ENCODE measurements around the gene HCN2. TPM values are rescaled to one million over a fixed set of nuclear protein-coding genes. Genes with fewer than 3 reads are reported as not detected.

The HCN2 gene
- total and polyA plus RNA-seq, 2 of the 8 experiments (the other 6 are each of a cell fraction or from before 2014, with no cell fraction given): 1.0 to 4.0 TPM

DNA sequence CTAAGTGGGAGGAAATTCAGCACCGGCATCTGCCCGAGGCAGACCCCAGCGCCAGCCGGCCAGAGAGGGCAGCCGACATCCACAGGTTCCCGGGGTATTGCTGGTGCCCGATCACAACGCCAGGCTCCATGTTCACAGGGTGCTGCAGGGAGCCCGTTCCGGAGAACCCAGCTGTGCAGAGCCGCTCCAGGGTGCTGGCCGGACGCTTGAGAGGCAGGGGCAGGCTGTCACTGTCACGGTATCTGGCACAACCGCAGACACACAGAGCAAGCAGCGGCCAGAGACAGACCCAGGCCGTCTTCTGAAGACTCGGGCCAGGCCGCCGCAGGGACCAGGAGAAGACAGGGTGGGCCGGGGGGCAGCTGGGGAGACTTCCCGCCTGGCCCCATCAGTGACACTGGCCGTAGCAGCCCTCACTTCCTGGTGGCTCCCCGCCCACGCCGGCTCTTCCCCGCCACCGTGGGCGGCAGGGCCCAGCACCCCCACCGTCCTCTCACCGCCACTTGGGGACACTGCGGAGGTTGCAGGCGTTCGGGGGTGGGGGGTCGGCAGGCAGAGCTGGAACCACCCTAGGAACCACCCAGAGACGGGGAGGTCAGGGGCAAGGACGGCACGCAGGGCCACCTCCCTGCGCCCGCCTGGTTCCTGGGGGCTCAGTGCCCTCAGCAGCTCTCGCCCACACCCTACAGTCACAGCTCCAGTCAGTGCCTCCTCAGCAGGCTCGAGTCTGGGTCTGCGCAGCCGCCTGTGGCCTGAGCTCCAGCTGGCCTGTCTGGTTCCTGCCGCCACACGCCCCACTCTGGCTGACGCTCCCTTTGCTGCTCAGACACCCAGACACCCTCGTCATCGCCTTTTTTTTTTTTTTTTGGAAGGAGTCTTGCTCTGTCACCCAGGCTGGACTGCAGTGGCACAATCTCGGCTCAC lies 69.5 kb downstream of the HCN2 start:
- DNase-seq (ENCODE audit: low read depth in 1 of 2, low spot score in 2 of 2): no peak
- CTCF ChIA-PET (ENCODE audit: partially characterized antibody): interaction anchor here (0.9 to 1.1 kb wide), 2 partner anchors 11 to 94 kb away, joined by 3 to 4 read pairs; no protein-coding TSS in a partner anchor
- no peak overlapping the region; a peak in 1 of 7 replicates for H3K9ac ChIP-seq (replicated peaks in 1 of 4; ENCODE audit: extremely low read depth in 1 of 4, low read depth in 3 of 4, low read length in 3 of 4)

More for the DNA sequence above, 69.5 kb downstream of the HCN2 start:
- FAIRE-seq: no peak
- Histone ChIP-seq H3K27ac (ENCODE audit: low read depth, low read length) (no peak overlapping the region), H2BK12ac (ENCODE audit: low read depth, low read length) (no peak overlapping the region), H3K79me2 (ENCODE audit: control insufficient read depth in 1 of 2, insufficient read depth in 2 of 2, low read length in 2 of 2) (peaks cover 63 to 85% of the 10 kb centered on the region in 2 experiments), H2AFZ (ENCODE audit: low read length) (no peak overlapping the region), H3K56ac (replicated peaks; ENCODE audit: insufficient read length, low read depth, low read length) (no peak overlapping the region), H3K23me2 (ENCODE audit: low read depth, low read length) (peaks cover 3% of the 10 kb centered on the region; the same call in 1 of the 2 replicates), H2AK5ac (ENCODE audit: low read depth, low read length) (no peak overlapping the region), H3K36me3 (ENCODE audit: control insufficient read depth in 2 of 4, insufficient read depth in 4 of 4, low read length in 3 of 4) (peaks cover 0 to 6% (median 0%) of the 10 kb centered on the region in 4 experiments; a peak in 3 of 8 replicates), H4K91ac (replicated peaks; ENCODE audit: insufficient read length, low read length) (no peak overlapping the region), H4K20me1 (replicated peaks in 1 of 2; ENCODE audit: control insufficient read depth in 1 of 2, insufficient read depth in 2 of 2, low read length in 2 of 2) (peaks cover 45 to 50% of the 10 kb centered on the region in 2 experiments), H3K4me1 (replicated peaks in 1 of 4; ENCODE audit: control insufficient read depth in 3 of 4, insufficient read depth in 4 of 4, low read length in 3 of 4) (peaks cover 0 to 11% (median 5%) of the 10 kb centered on the region in 4 experiments; a peak in 5 of 7 replicates), H4K8ac (ENCODE audit: extremely low read depth, insufficient read depth, low read length) (peak overlapping the region; percentile 43; the same call in 1 of the 2 replicates), H3K4ac (replicated peaks; ENCODE audit: insufficient read length, low read depth, low read length) (no peak overlapping the region), H2BK15ac (ENCODE audit: low read length) (no peak overlapping the region), H3K4me3 (ENCODE audit: extremely low read depth in 1 of 4, insufficient read depth in 2 of 4, low read depth in 3 of 4, low read length in 4 of 4) (no peak overlapping the region), H3K14ac (ENCODE audit: insufficient read length) (no peak overlapping the region), H3K9me3 (ENCODE audit: insufficient read depth in 2 of 2, low read depth in 1 of 2, low read length in 1 of 2) (peaks cover 5 to 6% of the 10 kb centered on the region in 2 experiments; a peak in 2 of 4 replicates), H3K4me2 (ENCODE audit: insufficient read depth in 1 of 2, low read depth in 2 of 2, low read length in 2 of 2) (no peak overlapping the region; a peak in 1 of 4 replicates), H3K27me3 (replicated peaks in 1 of 4; ENCODE audit: control insufficient read depth in 3 of 4, extremely low read depth in 1 of 4, insufficient read depth in 3 of 4, low read length in 3 of 4) (no peaks in the 10 kb centered on the region), H4K5ac (ENCODE audit: insufficient read length, low read depth, low read length) (no peak overlapping the region), H2BK120ac (replicated peaks; ENCODE audit: low read depth, low read length) (no peak overlapping the region), H2BK20ac (ENCODE audit: low read length) (no peak overlapping the region), H3K18ac (ENCODE audit: extremely low read depth, low read length) (no peak overlapping the region), H3K79me1 (ENCODE audit: low read depth, low read length) (peaks cover 12% of the 10 kb centered on the region), H3K23ac (ENCODE audit: insufficient read length) (no peak overlapping the region), H2BK5ac (ENCODE audit: low read depth, low read length) (no peak overlapping the region; the same call in 1 of the 2 replicates)
- WGBS, 2 experiments (ENCODE audit: extremely low coverage in 1 of 2, insufficient coverage in 1 of 2, insufficient read length in 1 of 2, insufficient replicate concordance in 2 of 2, low coverage in 1 of 2, low lambda C conversion rate in 2 of 2, missing lambda C conversion rate in 1 of 2): 91% methylated on average over 47 of the region's 50 CpGs; no CpG with 5 or more reads in 1 of the 2 experiments
- TF ChIP-seq CEBPB (IDR thresholded peaks at IDR 0.05; ENCODE audit: low read depth, low read length): no peak
- POLR2A ChIA-PET (ENCODE audit: partially characterized antibody): interaction anchor here (0.8 to 1.0 kb wide), 2 partner anchors 27 to 370 kb away, joined by 4 read pairs; no protein-coding TSS in a partner anchor
